Lung (tissue), 12 donors: ENCODE measurements around the gene AZIN2. TPM values are rescaled to one million over a fixed set of nuclear protein-coding genes. Genes with fewer than 3 reads are reported as not detected.

ENCODE experiments used
- ATAC-seq: fragments of 200-7000 bp; cut with Tn5 transposase; one replicate; pipeline ENCODE4 v1.9.1; 2020; ENCODE audit warnings: moderate number of reproducible peaks; ENCODE audit not compliant: insufficient read depth, low FRiP score
- DNase-seq, 3 donors: peaks; one replicate each; pipeline ENCODE4 v3.0.0-alpha.2; 2013 to 2017
- H3K27ac ChIP-seq, 2 donors: one replicate each; pipeline ENCODE4 v1.5.1; 2013; ENCODE audit warnings: mild to moderate bottlenecking in 2 of 2, moderate library complexity in 2 of 2, control low read depth in 1 of 2, inconsistent platforms in 1 of 2, low read depth in 1 of 2, low read length in 1 of 2
- H3K27me3 ChIP-seq, 3 donors: one replicate each; pipeline ENCODE4 v1.5.1; 2013; ENCODE audit warnings: low read length in 2 of 3; ENCODE audit not compliant: control insufficient read depth in 3 of 3, insufficient read depth in 3 of 3
- H3K36me3 ChIP-seq, 4 donors: one replicate each; pipeline ENCODE4 v1.5.1; 2013; ENCODE audit warnings: low read length in 4 of 4, mild to moderate bottlenecking in 1 of 4, moderate library complexity in 1 of 4; ENCODE audit not compliant: control insufficient read depth in 4 of 4, insufficient read depth in 4 of 4
- H3K4me1 ChIP-seq, 5 donors: one replicate each; pipeline ENCODE4 v1.5.1; 2013; ENCODE audit warnings: low read length in 5 of 5, mild to moderate bottlenecking in 2 of 5, moderate library complexity in 1 of 5; ENCODE audit not compliant: control insufficient read depth in 5 of 5, insufficient read depth in 5 of 5
- H3K4me3 ChIP-seq: one replicate; pipeline ENCODE4 v1.5.1; 2013; ENCODE audit warnings: mild to moderate bottlenecking, control low read depth, moderate library complexity
- H3K9ac ChIP-seq, 2 donors: one replicate each; pipeline ENCODE4 v1.5.1; 2013; ENCODE audit warnings: low read length in 2 of 2, control low read depth in 1 of 2; ENCODE audit not compliant: insufficient read depth in 1 of 2
- H3K9me3 ChIP-seq, 4 donors: one replicate each; pipeline ENCODE4 v1.5.1; 2013; ENCODE audit warnings: low read length in 3 of 4, mild to moderate bottlenecking in 1 of 4, moderate library complexity in 1 of 4; ENCODE audit not compliant: control insufficient read depth in 4 of 4, insufficient read depth in 3 of 4
- CTCF ChIP-seq: IDR thresholded peaks from 2 replicates; pipeline ENCODE4 v1.5.1; 2012; ENCODE audit warnings: mild to moderate bottlenecking; ENCODE audit errors: control extremely low read depth, extremely low read depth
- WGBS, 2 donors: extraction: QIAGEN DNeasy Blood & Tissue Kit; methylation state at CpG; one replicate each; pipeline ENCODE4 v1.1.7; 2013; 5-methylcytosine and 5-hydroxymethylcytosine counted together
- polyA plus RNA-seq, 2 donors: library from polyadenylated mRNA; stranded (reverse); fragments of 200-250 nt; gene quantifications; one replicate each; pipeline ENCODE4 v1.2.1, GENCODE V29; 2013
- total RNA-seq, 2 donors: library from RNA; depleted of rRNA in 1 of 2; stranded (reverse); fragments of >200 nt in 1 of 2; gene quantifications; one replicate each; pipeline ENCODE4 v1.2.1, GENCODE V29; 2014 to 2021
- donor health status: control.
- donor health status: control.
- donor health status: Bipolar disorder and iron deficiency.
- donor health status: healthy.
- donor health status: DM: yes; HTN: yes; CAD: no.

AZIN2 gene
- total and polyA plus RNA-seq, 4 donors = 1.2 to 12.8 (median 3.9) TPM

GRCh38 chr1:33047839-33048305 lies 33.1 kb upstream of the AZIN2 start:
- Histone ChIP-seq H3K27me3 (no peaks in the 10 kb centered on the region), H3K9me3 (no peaks in the 10 kb centered on the region), H3K27ac (no peak overlapping the region), H3K4me1 (peaks cover 0 to 5% (median 0%) of the 10 kb centered on the region in 5 donors), H3K4me3 (no peak overlapping the region), H3K9ac (no peak overlapping the region), H3K36me3 (no peaks in the 10 kb centered on the region)
- ATAC-seq (peak; percentile 23), DNase-seq (no peak)
- 71 to 91% methylated on average over 2 of the region's 2 CpGs for WGBS, 2 donors
- TF ChIP-seq CTCF = no peak

GRCh38 chr1:33048426-33048825 lies 32.5 kb upstream of the AZIN2 start:
- H3K9me3 ChIP-seq = no peaks in the 10 kb centered on the region
- no peaks in the 10 kb centered on the region for H3K36me3 ChIP-seq
- no peak for TF ChIP-seq CTCF
- H3K4me3 ChIP-seq = no peak overlapping the region
- H3K9ac ChIP-seq = no peak overlapping the region
- H3K4me1 ChIP-seq = peaks cover 0 to 4% (median 0%) of the 10 kb centered on the region in 5 donors
- no peak overlapping the region for H3K27ac ChIP-seq
- DNase-seq (no peak), ATAC-seq (no peak)
- WGBS, 2 donors = 83% methylated on average over 3 of the region's 3 CpGs
- no peaks in the 10 kb centered on the region for H3K27me3 ChIP-seq

GRCh38 chr1:33049371-33049770 lies 31.6 kb upstream of the AZIN2 start:
- Histone ChIP-seq H3K4me3 (no peak overlapping the region), H3K9me3 (no peaks in the 10 kb centered on the region), H3K36me3 (no peaks in the 10 kb centered on the region), H3K27ac (no peak overlapping the region), H3K9ac (no peak overlapping the region), H3K27me3 (no peaks in the 10 kb centered on the region), H3K4me1 (peaks cover 0 to 1% (median 0%) of the 10 kb centered on the region in 5 donors)
- ATAC-seq (no peak), DNase-seq (no peak)
- TF ChIP-seq CTCF = no peak
- 42 to 63% methylated on average over 7 of the region's 7 CpGs for WGBS, 2 donors
